Neutrophil (primary cell): ENCODE data around the gene BAZ2B.

Source experiments
- H3K27ac ChIP-seq: fragments of 200-600 bp; sonication (generic); 2 replicates; pipeline ENCODE4 v1.5.1; 2016; ENCODE audit warnings: mild to moderate bottlenecking, moderate library complexity
- H3K27me3 ChIP-seq: fragments of 200-600 bp; sonication (generic); 2 replicates; pipeline ENCODE4 v1.6.0; 2016; ENCODE audit warnings: mild to moderate bottlenecking
- H3K36me3 ChIP-seq: fragments of 200-600 bp; sonication (generic); 2 replicates; pipeline ENCODE4 v1.5.1; 2017
- H3K4me1 ChIP-seq, 2 experiments: fragments of 200-600 bp in 1 of 2; sonication (generic) in 1 of 2; 1 replicate in 1 of 2; 2 replicates in 1 of 2; pipeline versions ENCODE4 v1.5.1 to v1.6.1; 2013 to 2016; ENCODE audit warnings: low read depth in 1 of 2, low read length in 1 of 2, mild to moderate bottlenecking in 1 of 2, moderate library complexity in 1 of 2; ENCODE audit not compliant: control insufficient read depth in 1 of 2, insufficient read depth in 1 of 2
- H3K4me3 ChIP-seq, 2 experiments: fragments of 200-600 bp in 1 of 2; sonication (generic) in 1 of 2; 1 replicate in 1 of 2; 2 replicates in 1 of 2; pipeline ENCODE4 v1.5.1; 2013 to 2016; ENCODE audit warnings: low read depth in 1 of 2, low read length in 1 of 2, mild to moderate bottlenecking in 1 of 2, moderate library complexity in 1 of 2
- H3K9me3 ChIP-seq: fragments of 200-600 bp; sonication (generic); 2 replicates; pipeline ENCODE4 v1.5.1; 2016
- CTCF ChIP-seq: fragments of 200-600 bp; sonication (generic); IDR thresholded peaks from 2 replicates; pipeline ENCODE4 v1.5.1; 2016; ENCODE audit warnings: antibody characterized with exemption

Gene BAZ2B

DNA sequence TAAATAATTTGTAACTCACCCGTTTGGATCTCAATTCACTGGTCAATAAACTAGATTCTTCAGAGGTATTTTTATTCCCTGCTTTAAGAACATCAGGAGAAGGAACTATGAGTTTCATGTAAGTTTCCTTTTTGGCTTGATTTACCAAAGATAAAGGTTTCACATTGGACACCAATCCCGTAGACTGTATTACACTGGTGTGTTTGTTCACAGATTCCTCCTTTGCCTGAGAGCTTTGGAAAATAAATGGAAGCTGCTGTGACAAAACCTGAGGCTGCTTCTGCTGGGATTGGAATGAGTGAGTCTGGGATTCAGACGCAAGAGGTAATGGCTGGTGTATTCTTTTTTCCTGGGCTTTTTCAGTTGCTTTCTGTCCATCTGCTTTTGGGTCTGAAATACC lies 178.1 kb downstream of the BAZ2B start:
- Histone ChIP-seq H3K36me3 (peaks cover 95% of the 10 kb centered on the region), H3K27ac (no peak overlapping the region), H3K9me3 (no peaks in the 10 kb centered on the region), H3K27me3 (no peaks in the 10 kb centered on the region), H3K4me3 (no peak overlapping the region), H3K4me1 (no peaks in the 10 kb centered on the region)
- no peak for TF ChIP-seq CTCF

GRCh38 chr2:159432610-159433009 lies 183.7 kb downstream of the BAZ2B start:
- Histone ChIP-seq H3K27me3 (no peaks in the 10 kb centered on the region), H3K9me3 (no peaks in the 10 kb centered on the region), H3K4me3 (no peak overlapping the region), H3K36me3 (peaks cover 93% of the 10 kb centered on the region), H3K4me1 (no peaks in the 10 kb centered on the region), H3K27ac (peak overlapping the region; percentile 18)
- TF ChIP-seq CTCF = no peak

DNA sequence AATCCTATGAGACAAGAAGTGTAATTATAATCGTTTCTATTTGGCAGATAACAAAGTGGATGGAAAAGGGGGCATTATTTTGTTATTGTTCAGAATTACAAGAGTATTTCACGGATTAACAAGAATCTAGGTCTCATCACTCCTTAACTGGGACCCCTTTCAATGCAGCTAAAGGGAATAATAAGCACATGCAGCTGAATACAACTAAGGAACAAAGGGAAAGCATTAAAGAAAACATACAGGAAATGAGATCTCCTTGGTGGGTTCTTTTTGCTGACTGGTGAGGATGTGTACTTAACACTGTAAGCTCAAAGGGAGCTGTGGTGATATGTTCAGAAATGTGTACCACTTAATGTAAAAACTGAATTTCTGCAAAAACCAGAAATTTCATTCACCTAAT lies 189.3 kb downstream of the BAZ2B start:
- H3K27ac ChIP-seq = no peak overlapping the region
- H3K4me1 ChIP-seq = no peaks in the 10 kb centered on the region
- H3K9me3 ChIP-seq = no peaks in the 10 kb centered on the region
- H3K27me3 ChIP-seq = no peaks in the 10 kb centered on the region
- H3K4me3 ChIP-seq = no peak overlapping the region
- no peak for TF ChIP-seq CTCF
- peaks cover 85% of the 10 kb centered on the region for H3K36me3 ChIP-seq

- Histone ChIP-seq H3K27ac (no peak overlapping the region), H3K9me3 (no peaks in the 10 kb centered on the region), H3K27me3 (no peaks in the 10 kb centered on the region), H3K4me1 (no peaks in the 10 kb centered on the region), H3K36me3 (peaks cover 44% of the 10 kb centered on the region), H3K4me3 (no peak overlapping the region)
- TF ChIP-seq CTCF = no peak
These were observed 196.9 kb downstream of the BAZ2B start for GRCh38 chr2:159419403-159419802.

DNA sequence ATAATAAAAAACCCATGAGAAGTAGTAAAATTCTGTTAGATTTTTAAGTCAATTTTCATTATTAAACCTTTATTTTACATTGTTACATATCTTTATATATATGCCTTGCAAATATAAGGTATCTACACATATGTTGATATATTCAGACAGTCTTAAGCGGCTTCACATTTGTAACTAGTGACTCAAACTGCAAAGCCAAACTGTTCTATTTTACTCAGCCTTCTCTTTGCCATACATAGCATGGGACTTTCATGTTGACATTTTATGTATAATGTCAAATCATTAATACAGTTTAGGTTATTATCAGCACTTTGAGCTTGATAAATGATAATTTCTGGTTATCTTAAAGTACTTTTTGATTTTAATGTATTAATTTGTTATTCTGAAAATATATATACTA lies 204.9 kb downstream of the BAZ2B start:
- Histone ChIP-seq H3K4me1 (no peaks in the 10 kb centered on the region), H3K36me3 (peaks cover 80% of the 10 kb centered on the region), H3K27me3 (no peaks in the 10 kb centered on the region), H3K4me3 (no peak overlapping the region), H3K27ac (no peak overlapping the region), H3K9me3 (no peaks in the 10 kb centered on the region)
- TF ChIP-seq CTCF = no peak

- TF ChIP-seq CTCF = no peak
- no peak overlapping the region for H3K4me3 ChIP-seq
- no peak overlapping the region for H3K27ac ChIP-seq
- no peaks in the 10 kb centered on the region for H3K9me3 ChIP-seq
- no peaks in the 10 kb centered on the region for H3K4me1 ChIP-seq
- peaks cover 91% of the 10 kb centered on the region for H3K36me3 ChIP-seq
- no peaks in the 10 kb centered on the region for H3K27me3 ChIP-seq
These were observed 206.1 kb downstream of the BAZ2B start for GRCh38 chr2:159410276-159410675.
